OCI-LY3 (cell line): Measurements from ENCODE around the gene ZNF148.

ENCODE experiments used
- CTCF ChIP-seq: fragments of 200-600, 300-600 bp; sonication (generic); IDR thresholded peaks from 2 replicates; pipeline ENCODE4 v1.5.1; 2014; ENCODE audit warnings: antibody characterized with exemption, low read length, low read depth
- EZH2phosphoT487 ChIP-seq: fragments of 200-600 bp; shearing (Covaris generic); IDR thresholded peaks from 2 replicates; pipeline ENCODE4 v1.6.1; 2018; ENCODE audit warnings: antibody characterized with exemption, mixed run types, low read depth

DNA sequence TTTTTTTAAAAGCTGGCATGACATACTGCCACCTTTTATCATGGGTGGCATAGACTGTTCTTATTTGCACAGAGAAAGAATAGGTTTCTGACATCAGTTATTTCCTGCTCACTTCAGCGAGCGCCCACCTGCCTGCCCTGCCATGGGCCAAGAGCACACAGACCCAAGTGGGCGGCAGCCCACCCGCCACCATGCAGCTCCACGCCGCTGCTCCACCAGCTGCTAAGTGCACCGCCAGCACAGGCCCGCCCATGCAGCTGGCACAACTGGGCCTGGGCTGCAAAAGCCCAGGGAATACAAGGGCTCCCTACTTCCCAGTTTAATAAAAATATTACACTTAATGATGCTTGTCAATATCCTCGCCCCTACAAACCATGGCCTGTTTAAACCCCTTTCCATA is 15.4 kb downstream of the ZNF148 start:
- no peak for TF ChIP-seq CTCF
- no peak for TF ChIP-seq EZH2phosphoT487
